HEK293 (cell line): Measurements from ENCODE around the gene CFAP53.

Source experiments
- CTCF ChIA-PET: fragments of 350-600 bp; formaldehyde crosslinking; extraction: SDS; loops from one replicate; lab custom pipeline; 2021; ENCODE audit warnings: antibody characterized with exemption; lab: Yijun Ruan, JAX
- POLR2A ChIA-PET: fragments of 300-600 bp; formaldehyde crosslinking; extraction: SDS; loops from one replicate; lab custom pipeline; 2020; ENCODE audit warnings: antibody characterized with exemption, inconsistent platforms; lab: Yijun Ruan, JAX
- H3K27ac ChIP-seq: fragments of 200-500 bp; sonication (Bioruptor generic); 2 replicates; pipeline ENCODE4 v1.5.1; 2014; ENCODE audit warnings: low read depth, low read length, control low read depth, inconsistent platforms; ENCODE audit errors: extremely low read depth
- H3K36me3 ChIP-seq, 2 experiments: fragments of 200-500 bp in 1 of 2; sonication (Bioruptor generic) in 1 of 2; 1 replicate in 1 of 2; 2 replicates in 1 of 2; pipeline ENCODE4 v1.5.1; 2014 to 2017; ENCODE audit warnings: inconsistent platforms in 2 of 2, low read length in 2 of 2; ENCODE audit not compliant: control insufficient read depth in 2 of 2, insufficient read depth in 1 of 2
- H3K4me1 ChIP-seq: fragments of 200-500 bp; sonication (Bioruptor generic); 2 replicates; pipeline ENCODE4 v1.5.1; 2014; ENCODE audit warnings: mild to moderate bottlenecking, low read length, inconsistent platforms; ENCODE audit not compliant: control insufficient read depth, insufficient read depth
- H3K4me3 ChIP-seq: 2 replicates; pipeline ENCODE4 v1.5.1; 2011; ENCODE audit warnings: low read depth, mild to moderate bottlenecking, control low read depth, low read length, moderate library complexity
- H3K9me3 ChIP-seq: fragments of 200-500 bp; sonication (Bioruptor generic); 2 replicates; pipeline ENCODE4 v1.5.1; 2014; ENCODE audit warnings: low read depth, low read length, inconsistent platforms; ENCODE audit not compliant: control insufficient read depth, insufficient read depth
- GLI4 ChIP-seq: fragments of 450-650 bp; formaldehyde crosslinking; IDR thresholded peaks from 2 replicates; pipeline ENCODE4 v1.5.1; 2016; ENCODE audit warnings: missing biosample characterization, missing genetic modification characterization
- GLIS2 ChIP-seq: fragments of 450-650 bp; formaldehyde crosslinking; IDR thresholded peaks from 2 replicates; pipeline ENCODE4 v1.5.1; 2016; ENCODE audit warnings: missing biosample characterization, missing genetic modification characterization
- PRDM1 ChIP-seq: fragments of 450-650 bp; formaldehyde crosslinking; IDR thresholded peaks from 2 replicates; pipeline ENCODE4; 2016; ENCODE audit warnings: missing biosample characterization, missing genetic modification characterization
- SETDB1 ChIP-seq: IDR thresholded peaks from one replicate; pipeline ENCODE4 v1.6.1; 2017; ENCODE audit warnings: mild to moderate bottlenecking, low read length, moderate library complexity, mixed read lengths; ENCODE audit not compliant: insufficient read length
- ZBTB48 ChIP-seq: fragments of 450-650 bp; formaldehyde crosslinking; IDR thresholded peaks from 2 replicates; pipeline ENCODE4 v1.5.1; 2016; ENCODE audit warnings: missing biosample characterization, missing genetic modification characterization
- ZFHX2 ChIP-seq: fragments of 450-650 bp; formaldehyde crosslinking; conservative IDR thresholded peaks from 2 replicates; pipeline ENCODE4 v1.5.1; 2016; ENCODE audit warnings: missing biosample characterization, missing genetic modification characterization
- ZNF175 ChIP-seq: fragments of 450-650 bp; formaldehyde crosslinking; IDR thresholded peaks from 2 replicates; pipeline ENCODE4 v1.5.1; 2016; ENCODE audit warnings: missing biosample characterization, missing genetic modification characterization
- ZNF214 ChIP-seq: fragments of 450-650 bp; formaldehyde crosslinking; IDR thresholded peaks from 2 replicates; pipeline ENCODE4 v1.5.1; 2017; ENCODE audit warnings: missing biosample characterization, mild to moderate bottlenecking, missing genetic modification characterization, borderline replicate concordance
- ZNF280C ChIP-seq: fragments of 450-650 bp; formaldehyde crosslinking; IDR thresholded peaks from 2 replicates; pipeline ENCODE4 v1.5.1; 2016; ENCODE audit warnings: missing biosample characterization, missing genetic modification characterization
- ZNF398 ChIP-seq: fragments of 450-650 bp; formaldehyde crosslinking; IDR thresholded peaks from 2 replicates; pipeline ENCODE4 v1.5.1; 2017; ENCODE audit warnings: missing biosample characterization, missing genetic modification characterization
- ZNF521 ChIP-seq: fragments of 450-650 bp; formaldehyde crosslinking; IDR thresholded peaks from 2 replicates; pipeline ENCODE4 v1.5.1; 2017; ENCODE audit warnings: missing biosample characterization, mild to moderate bottlenecking, missing genetic modification characterization
- ZNF549 ChIP-seq: fragments of 450-650 bp; IDR thresholded peaks from 2 replicates; pipeline ENCODE4 v1.5.1; 2018; ENCODE audit warnings: missing biosample characterization, missing genetic modification characterization, mild to moderate bottlenecking, inconsistent platforms, moderate library complexity
- ZNF600 ChIP-seq: fragments of 450-650 bp; formaldehyde crosslinking; IDR thresholded peaks from 2 replicates; pipeline ENCODE4 v1.5.1; 2016; ENCODE audit warnings: missing biosample characterization, missing genetic modification characterization
- ZNF623 ChIP-seq: fragments of 450-650 bp; formaldehyde crosslinking; IDR thresholded peaks from 2 replicates; pipeline ENCODE4 v1.5.1; 2016; ENCODE audit warnings: missing biosample characterization, missing genetic modification characterization
- ZNF701 ChIP-seq: fragments of 450-650 bp; formaldehyde crosslinking; IDR thresholded peaks from 2 replicates; pipeline ENCODE4 v1.5.1; 2016; ENCODE audit warnings: missing biosample characterization, missing genetic modification characterization
- ZSCAN18 ChIP-seq: fragments of 450-650 bp; formaldehyde crosslinking; IDR thresholded peaks from 2 replicates; pipeline ENCODE4 v1.5.1; 2016; ENCODE audit warnings: missing biosample characterization, missing genetic modification characterization
- ZSCAN30 ChIP-seq: fragments of 450-650 bp; IDR thresholded peaks from 2 replicates; pipeline ENCODE4 v1.5.1; 2018; ENCODE audit warnings: missing biosample characterization, mild to moderate bottlenecking, missing genetic modification characterization, moderate library complexity
- ZSCAN4 ChIP-seq: fragments of 450-650 bp; formaldehyde crosslinking; IDR thresholded peaks from 2 replicates; pipeline ENCODE4 v1.5.1; 2017; ENCODE audit warnings: missing biosample characterization, missing genetic modification characterization

The CFAP53 gene

GRCh38 chr18:50307738-50308470 lies 41.6 kb upstream of the CFAP53 start (continued):
- peak; percentile 83 for TF ChIP-seq PRDM1 (tag by site-specific recombination)

GRCh38 chr18:50307400-50307737 lies 41.1 kb upstream of the CFAP53 start:
- POLR2A ChIA-PET: interaction anchor here (1.5 kb wide), 1 partner anchor 26 kb away, joined by 8 read pairs; the partner anchor contains the start of gene MBD1
- H3K9me3 ChIP-seq: no peaks in the 10 kb centered on the region
- H3K27ac ChIP-seq: no peak overlapping the region
- H3K36me3 ChIP-seq: no peaks in the 10 kb centered on the region
- H3K4me1 ChIP-seq: peaks cover 6% of the 10 kb centered on the region; the same call in 1 of the 2 replicates
- peak; percentile 38 for TF ChIP-seq ZFHX2 (tag by site-specific recombination)
- no peak for TF ChIP-seq GLIS2
- no peak for TF ChIP-seq ZSCAN30 (tag by site-specific recombination)
- TF ChIP-seq SETDB1: no peak
- no peak for TF ChIP-seq ZNF175
- no peak for TF ChIP-seq ZNF214
- no peak for TF ChIP-seq GLI4 (tag by site-specific recombination)
- no peak for TF ChIP-seq ZBTB48 (tag by site-specific recombination)
- TF ChIP-seq, all 188 proteins: peak for 1
- CTCF ChIA-PET: interaction anchor here (0.7 to 1.0 kb wide), 2 partner anchors 42 to 45 kb away, joined by 3 read pairs; no protein-coding TSS in a partner anchor
- peak overlapping the region; percentile 30 for H3K4me3 ChIP-seq

- ChIA-PET POLR2A (interaction anchor here (1.5 kb wide), 1 partner anchor 26 kb away, joined by 8 read pairs; the partner anchor contains the start of gene MBD1), CTCF (interaction anchor here (1.0 kb wide), 1 partner anchor 41 kb away, joined by 3 read pairs; no protein-coding TSS in a partner anchor)
These were observed 40.6 kb upstream of the CFAP53 start for GRCh38 chr18:50306944-50307343.

GRCh38 chr18:50301074-50301473 lies 34.8 kb upstream of the CFAP53 start:
- no peak overlapping the region for H3K27ac ChIP-seq
- no peaks in the 10 kb centered on the region for H3K4me1 ChIP-seq
- H3K36me3 ChIP-seq: no peaks in the 10 kb centered on the region
- TF ChIP-seq ZNF600 (tag by site-specific recombination): no peak
- no peak for TF ChIP-seq ZNF701 (tag by site-specific recombination)
- no peak for TF ChIP-seq ZNF549
- TF ChIP-seq ZSCAN18: no peak
- TF ChIP-seq ZNF280C (tag by site-specific recombination): no peak
- TF ChIP-seq ZSCAN4 (tag by site-specific recombination): no peak
- POLR2A ChIA-PET: no interaction called here
- CTCF ChIA-PET: interaction anchor here (0.7 kb wide), 1 partner anchor 12 kb away, joined by 3 read pairs; no protein-coding TSS in a partner anchor
- no peak overlapping the region for H3K4me3 ChIP-seq
- no peaks in the 10 kb centered on the region for H3K9me3 ChIP-seq

More at GRCh38 chr18:50306944-50307343, 40.6 kb upstream of the CFAP53 start:
- Histone ChIP-seq H3K9me3 (no peaks in the 10 kb centered on the region), H3K4me1 (peaks cover 6% of the 10 kb centered on the region; the same call in 1 of the 2 replicates), H3K36me3 (no peaks in the 10 kb centered on the region), H3K4me3 (no peak overlapping the region), H3K27ac (no peak overlapping the region)
- TF ChIP-seq ZNF521 (no peak), ZNF398 (tag by site-specific recombination) (no peak), ZNF623 (tag by site-specific recombination) (no peak)
